CD14-positive monocyte (primary cell): ENCODE measurements around the gene KPNA3. TPM values are rescaled to one million over a fixed set of nuclear protein-coding genes. Genes with fewer than 3 reads are reported as not detected.

Source experiments
- DNase-seq, 3 donors: peaks; one replicate each; pipeline ENCODE4 v3.0.0-alpha.2; 2011 to 2022
- H2AFZ ChIP-seq: 2 replicates; pipeline ENCODE4 v1.6.0; 2012; ENCODE audit warnings: mild to moderate bottlenecking, low read depth, low read length, inconsistent platforms; ENCODE audit not compliant: insufficient read depth, poor library complexity, severe bottlenecking
- H3K27ac ChIP-seq, 2 donors: 1 replicate in 1 of 2; 2 replicates in 1 of 2; pipeline ENCODE4 v1.5.1; 2012 to 2013; ENCODE audit warnings: low read length in 2 of 2, control low read depth in 1 of 2, inconsistent platforms in 1 of 2, low read depth in 1 of 2, mild to moderate bottlenecking in 1 of 2
- H3K27me3 ChIP-seq, 2 donors: one replicate each; pipeline versions ENCODE4 v1.6.0 to v1.6.1; 2011 to 2013; ENCODE audit warnings: low read length in 2 of 2; ENCODE audit not compliant: control insufficient read depth in 2 of 2, insufficient read depth in 2 of 2
- H3K36me3 ChIP-seq, 2 donors: replicated peaks in 1 of 2; 1 replicate in 1 of 2; 2 replicates in 1 of 2; pipeline versions ENCODE4 v1.5.1 to v1.6.1; 2012 to 2013; ENCODE audit warnings: low read length in 2 of 2, control low read depth in 1 of 2, inconsistent platforms in 1 of 2, mild to moderate bottlenecking in 1 of 2; ENCODE audit not compliant: insufficient read depth in 2 of 2, control insufficient read depth in 1 of 2
- H3K4me1 ChIP-seq, 2 donors: 1 replicate in 1 of 2; 2 replicates in 1 of 2; pipeline versions ENCODE4 v1.5.1 to v1.6.1; 2012 to 2013; ENCODE audit warnings: low read length in 2 of 2, control low read depth in 1 of 2, inconsistent platforms in 1 of 2, mild to moderate bottlenecking in 1 of 2, moderate library complexity in 1 of 2; ENCODE audit not compliant: insufficient read depth in 2 of 2, control insufficient read depth in 1 of 2
- H3K4me2 ChIP-seq: replicated peaks from 2 replicates; pipeline ENCODE3; 2012; ENCODE audit warnings: low read length, moderate library complexity, mild to moderate bottlenecking; ENCODE audit not compliant: poor library complexity, severe bottlenecking; ENCODE audit errors: extremely low read depth
- H3K4me3 ChIP-seq, 3 experiments: fragments of 200-600 bp in 1 of 3; sonication (generic) in 1 of 3; replicated peaks in 1 of 3; 1 replicate in 2 of 3; 2 replicates in 1 of 3; pipeline ENCODE4 v1.5.1; 2011 to 2013; ENCODE audit warnings: low read length in 3 of 3, mild to moderate bottlenecking in 3 of 3, control low read depth in 2 of 3, low read depth in 2 of 3, inconsistent platforms in 1 of 3, moderate library complexity in 1 of 3
- H3K79me2 ChIP-seq: 2 replicates; pipeline ENCODE4 v1.6.0; 2012; ENCODE audit warnings: mild to moderate bottlenecking, control low read depth, inconsistent platforms, low read length, moderate library complexity; ENCODE audit not compliant: insufficient read depth
- H3K9ac ChIP-seq: 2 replicates; pipeline ENCODE4 v1.6.0; 2017; ENCODE audit warnings: low read length, mild to moderate bottlenecking; ENCODE audit not compliant: insufficient read depth, poor library complexity, severe bottlenecking
- H3K9me3 ChIP-seq, 2 donors: replicated peaks in 1 of 2; 1 replicate in 1 of 2; 2 replicates in 1 of 2; pipeline versions ENCODE4 v1.5.1 to v1.6.1; 2012 to 2013; ENCODE audit warnings: low read length in 2 of 2, control low read depth in 1 of 2; ENCODE audit not compliant: control insufficient read depth in 1 of 2, insufficient read depth in 1 of 2
- H4K20me1 ChIP-seq: 2 replicates; pipeline ENCODE4 v1.6.0; 2012; ENCODE audit warnings: mild to moderate bottlenecking, low read length, control low read depth, moderate library complexity; ENCODE audit not compliant: insufficient read depth
- H3K27ac Mint-ChIP-seq, 7 donors: one replicate each; pipeline ENCODE4 v1.8.0; 2020; ENCODE audit warnings: mild to moderate bottlenecking in 7 of 7, mixed read lengths in 7 of 7, moderate library complexity in 6 of 7, inconsistent platforms in 2 of 7
- H3K27me3 Mint-ChIP-seq, 3 donors: one replicate each; pipeline ENCODE4 v1.8.0; 2021 to 2022; ENCODE audit warnings: low read depth in 3 of 3, mild to moderate bottlenecking in 3 of 3, mixed read lengths in 3 of 3, moderate library complexity in 3 of 3, inconsistent platforms in 1 of 3
- H3K36me3 Mint-ChIP-seq, 2 donors: one replicate each; pipeline ENCODE4 v1.8.0; 2020; ENCODE audit warnings: mixed read lengths in 2 of 2, inconsistent platforms in 1 of 2, mild to moderate bottlenecking in 1 of 2
- H3K4me1 Mint-ChIP-seq: one replicate; pipeline ENCODE4 v1.8.0; 2020; ENCODE audit warnings: mild to moderate bottlenecking, mixed read lengths
- H3K4me3 Mint-ChIP-seq, 2 donors: one replicate each; pipeline ENCODE4 v1.8.0; 2020; ENCODE audit warnings: mild to moderate bottlenecking in 2 of 2, mixed read lengths in 2 of 2, moderate library complexity in 1 of 2
- H3K9me3 Mint-ChIP-seq, 7 donors: one replicate each; pipeline ENCODE4 v1.8.0; 2020 to 2022; ENCODE audit warnings: mixed read lengths in 7 of 7, mild to moderate bottlenecking in 6 of 7, moderate library complexity in 6 of 7, inconsistent platforms in 2 of 7
- CTCF ChIP-seq: fragments of 200-600 bp; IDR thresholded peaks from one replicate; pipeline ENCODE4 v1.8.0; 2022; ENCODE audit warnings: antibody characterized with exemption, mild to moderate bottlenecking
- WGBS: methylation state at CpG from one replicate; pipeline ENCODE4 v1.1.5; 2013; ENCODE audit warnings: missing lambda C conversion rate; ENCODE audit not compliant: insufficient coverage; 5-methylcytosine and 5-hydroxymethylcytosine counted together
- intact Hi-C, 2 donors: fragments of 100-400 bp; cut with micrococcal nuclease; formaldehyde crosslinking; loops; one replicate each; pipeline versions ENCODE4 v1.15.0 to v1.15.1; 2023
- polyA plus RNA-seq, 3 donors: library from polyadenylated mRNA; depleted of rRNA in 1 of 3; unstranded in 2 of 3; stranded (reverse) in 1 of 3; fragments of 300-500 nt in 2 of 3; fragments of >200 nt in 1 of 3; fragmentation: Illumina TruSeq in 2 of 3; gene quantifications; 1 replicate in 2 of 3; 2 replicates in 1 of 3; pipeline ENCODE4 v1.2.3, GENCODE V29; 2012 to 2021

Gene KPNA3
- polyA plus RNA-seq, 3 donors: 11.5 to 15.3 (median 12.8) TPM

GRCh38 chr13:49838989-49839388 is 46.5 kb upstream of the KPNA3 start:
- H3K9me3 Mint-ChIP-seq: no peaks in the 10 kb centered on the region
- Histone ChIP-seq H3K27ac (no peak overlapping the region), H3K9ac (no peak overlapping the region), H4K20me1 (no peaks in the 10 kb centered on the region), H3K4me2 (no peak overlapping the region), H3K4me3 (no peak overlapping the region), H3K9me3 (no peaks in the 10 kb centered on the region), H3K36me3 (no peaks in the 10 kb centered on the region), H3K4me1 (peaks cover 0 to 8% of the 10 kb centered on the region in 2 donors), H2AFZ (no peak overlapping the region), H3K27me3 (no peaks in the 10 kb centered on the region), H3K79me2 (no peaks in the 10 kb centered on the region)
- H3K27ac Mint-ChIP-seq: no peak overlapping the region
- peaks cover 0 to 4% (median 0%) of the 10 kb centered on the region in 3 donors for H3K27me3 Mint-ChIP-seq
- H3K4me1 Mint-ChIP-seq: peaks cover 9% of the 10 kb centered on the region
- no peak for DNase-seq
- 100% methylated on average over 1 of the region's 4 CpGs for WGBS
- no peak for TF ChIP-seq CTCF
- H3K36me3 Mint-ChIP-seq: no peaks in the 10 kb centered on the region
- H3K4me3 Mint-ChIP-seq: no peak overlapping the region
- intact Hi-C loops: no loop called here

- H3K27me3 Mint-ChIP-seq: peaks cover 0 to 4% (median 0%) of the 10 kb centered on the region in 3 donors
- H3K4me2 ChIP-seq: no peak overlapping the region
- H3K9me3 Mint-ChIP-seq: no peaks in the 10 kb centered on the region
- no peaks in the 10 kb centered on the region for H3K36me3 Mint-ChIP-seq
- 100% methylated on average over 5 of the region's 5 CpGs for WGBS
- H3K4me3 ChIP-seq: no peak overlapping the region
- H3K79me2 ChIP-seq: no peaks in the 10 kb centered on the region
- no peaks in the 10 kb centered on the region for H3K27me3 ChIP-seq
- peaks cover 9% of the 10 kb centered on the region for H3K4me1 Mint-ChIP-seq
- H3K9ac ChIP-seq: no peak overlapping the region
- intact Hi-C loops: no loop called here
- no peak for DNase-seq
- H3K4me1 ChIP-seq: peaks cover 0 to 8% of the 10 kb centered on the region in 2 donors
- no peak overlapping the region for H3K27ac ChIP-seq
- H2AFZ ChIP-seq: no peak overlapping the region
- no peaks in the 10 kb centered on the region for H3K9me3 ChIP-seq
- H3K4me3 Mint-ChIP-seq: no peak overlapping the region
- no peaks in the 10 kb centered on the region for H3K36me3 ChIP-seq
- no peaks in the 10 kb centered on the region for H4K20me1 ChIP-seq
- no peak for TF ChIP-seq CTCF
- H3K27ac Mint-ChIP-seq: no peak overlapping the region
These were observed 44.0 kb upstream of the KPNA3 start for GRCh38 chr13:49836516-49836915.
